Epithelial cell of proximal tubule (primary cell): ENCODE results near the gene MAPKAP1. TPM values are rescaled to one million over a fixed set of nuclear protein-coding genes. Genes with fewer than 3 reads are reported as not detected.

ENCODE experiments used
- DNase-seq: peaks from one replicate; pipeline ENCODE4 v3.0.0-alpha.2; 2011; ENCODE audit warnings: low read depth
- H3K4me3 ChIP-seq: 2 replicates; pipeline ENCODE4 v1.5.1; 2011; ENCODE audit warnings: low read depth, mild to moderate bottlenecking, low read length
- total RNA-seq: library from RNA; depleted of rRNA; stranded (reverse); fragments of >200 nt; gene quantifications from 2 replicates; pipeline ENCODE4 v1.2.3, GENCODE V29; 2015
- TF ChIP-seq, protein P1 (sequence below): conservative IDR thresholded peaks from 2 replicates; pipeline ENCODE4 v1.5.1; 2012; ENCODE audit warnings: low read depth, mild to moderate bottlenecking, low read length

Gene MAPKAP1
- total RNA-seq, 1 donor from 2014 or later, result 100 TPM

GRCh38 chr9:125415583-125416460 is 291.2 kb downstream of the MAPKAP1 start:
- no peak overlapping the region for H3K4me3 ChIP-seq
- no peak for DNase-seq
- TF ChIP-seq, protein P1, sequence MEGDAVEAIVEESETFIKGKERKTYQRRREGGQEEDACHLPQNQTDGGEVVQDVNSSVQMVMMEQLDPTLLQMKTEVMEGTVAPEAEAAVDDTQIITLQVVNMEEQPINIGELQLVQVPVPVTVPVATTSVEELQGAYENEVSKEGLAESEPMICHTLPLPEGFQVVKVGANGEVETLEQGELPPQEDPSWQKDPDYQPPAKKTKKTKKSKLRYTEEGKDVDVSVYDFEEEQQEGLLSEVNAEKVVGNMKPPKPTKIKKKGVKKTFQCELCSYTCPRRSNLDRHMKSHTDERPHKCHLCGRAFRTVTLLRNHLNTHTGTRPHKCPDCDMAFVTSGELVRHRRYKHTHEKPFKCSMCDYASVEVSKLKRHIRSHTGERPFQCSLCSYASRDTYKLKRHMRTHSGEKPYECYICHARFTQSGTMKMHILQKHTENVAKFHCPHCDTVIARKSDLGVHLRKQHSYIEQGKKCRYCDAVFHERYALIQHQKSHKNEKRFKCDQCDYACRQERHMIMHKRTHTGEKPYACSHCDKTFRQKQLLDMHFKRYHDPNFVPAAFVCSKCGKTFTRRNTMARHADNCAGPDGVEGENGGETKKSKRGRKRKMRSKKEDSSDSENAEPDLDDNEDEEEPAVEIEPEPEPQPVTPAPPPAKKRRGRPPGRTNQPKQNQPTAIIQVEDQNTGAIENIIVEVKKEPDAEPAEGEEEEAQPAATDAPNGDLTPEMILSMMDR, result no peak

DNA sequence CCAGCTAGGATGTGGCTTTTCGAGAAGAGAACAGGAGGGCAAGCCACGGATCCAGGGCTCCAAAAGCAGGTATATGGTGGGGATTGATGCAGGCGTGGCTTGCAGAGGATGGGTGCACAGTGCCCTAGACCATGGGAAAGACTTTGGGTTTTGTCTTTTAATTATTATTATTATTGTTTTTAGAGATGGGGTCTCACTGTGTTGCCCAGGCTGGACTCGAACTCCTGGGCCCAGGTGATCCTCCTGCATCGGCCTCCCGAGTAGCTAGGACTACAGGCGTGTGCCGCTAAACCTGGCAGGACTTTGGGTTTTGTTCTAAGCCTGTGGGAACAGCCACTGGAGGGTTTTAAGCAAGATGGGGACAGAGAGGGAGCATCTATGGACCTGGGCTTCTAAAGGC is 293.4 kb downstream of the MAPKAP1 start:
- no peak for DNase-seq
- H3K4me3 ChIP-seq, result no peak overlapping the region
- TF ChIP-seq, protein P1, result no peak

DNA sequence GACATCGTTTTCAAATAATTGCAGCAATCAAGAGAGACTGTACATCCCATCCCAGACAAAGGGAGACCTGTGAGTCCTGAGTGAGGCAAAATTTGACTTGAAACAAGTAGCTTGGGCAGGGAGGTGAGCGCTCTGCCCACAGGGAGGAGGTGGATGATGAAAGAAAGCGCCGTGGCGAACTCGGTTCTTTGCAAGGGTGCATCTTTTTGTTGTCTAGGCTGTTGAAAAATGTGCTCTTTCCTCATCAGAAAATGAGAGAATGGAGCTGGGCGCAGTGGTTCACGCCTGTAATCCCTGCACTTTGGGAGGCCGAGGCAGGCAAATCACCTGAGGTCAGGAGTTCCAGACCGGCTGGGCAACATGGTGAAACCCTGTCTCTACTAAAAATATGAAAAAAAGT is 294.8 kb downstream of the MAPKAP1 start:
- TF ChIP-seq, protein P1, result no peak
- DNase-seq, result no peak
- no peak overlapping the region for H3K4me3 ChIP-seq

GRCh38 chr9:125411171-125411756 is 295.7 kb downstream of the MAPKAP1 start:
- H3K4me3 ChIP-seq, result no peak overlapping the region
- TF ChIP-seq, protein P1, result no peak

GRCh38 chr9:125410522-125410894 is 296.5 kb downstream of the MAPKAP1 start:
- TF ChIP-seq, protein P1, result no peak
- no peak for DNase-seq
- H3K4me3 ChIP-seq, result no peak overlapping the region

More at GRCh38 chr9:125411171-125411756, 295.7 kb downstream of the MAPKAP1 start:
- no peak for DNase-seq

- no peak for DNase-seq
- TF ChIP-seq, protein P1, result no peak
- H3K4me3 ChIP-seq, result no peak overlapping the region
These were observed 297.1 kb downstream of the MAPKAP1 start for GRCh38 chr9:125409637-125410521.
